Activated naive CD4-positive, alpha-beta T cell (primary cell): ENCODE results near the gene UBA6.
"Not testable (repeated sequence)": the region's sequence is repeated elsewhere in the genome, so short reads cannot be mapped to it uniquely, and the experiment has no call there.

Experiments used
- DNase-seq, 4 experiments: peaks; one replicate each; lab custom pipeline; 2025; lab: John Stamatoyannopoulos, UW

UBA6 gene

DNA sequence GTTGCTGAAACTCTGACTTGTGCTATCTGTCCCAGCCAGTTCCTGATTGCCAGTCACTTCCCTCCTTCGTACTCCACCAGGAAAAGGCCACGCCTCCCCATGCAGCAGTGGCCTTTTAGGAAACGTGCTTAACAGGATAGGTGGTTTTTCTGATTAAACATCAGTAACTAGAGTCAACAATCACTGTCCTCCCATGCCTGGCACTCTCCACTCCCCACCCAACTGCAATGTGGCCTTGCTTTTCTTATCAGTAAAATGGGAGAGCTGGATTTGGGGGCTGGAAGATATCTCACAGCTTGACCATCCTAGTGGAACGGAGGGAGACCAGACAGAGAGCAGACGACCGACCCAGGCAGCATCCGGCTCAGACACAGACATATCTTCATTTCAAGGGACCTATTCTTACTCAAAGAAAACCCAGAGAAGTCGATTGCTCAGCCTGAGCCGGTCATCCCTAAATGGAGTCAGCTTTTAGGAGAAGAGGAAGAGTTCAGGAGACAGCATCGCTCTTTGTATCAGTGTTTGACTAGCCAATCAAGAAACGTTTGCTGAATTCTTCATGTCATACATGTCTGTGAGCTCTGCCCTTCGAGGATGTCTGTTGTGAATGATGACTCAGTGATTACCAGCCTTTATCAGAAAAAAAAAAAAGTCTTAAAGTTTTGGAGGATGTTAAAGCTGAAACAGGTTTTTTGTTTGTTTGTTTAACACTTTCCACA, 12.7 kb upstream of the UBA6 start:
- no peak for DNase-seq

- no peak for DNase-seq
Measured at GRCh38 chr4:67712650-67713528, 11.9 kb upstream of the UBA6 start.

GRCh38 chr4:67712000-67712625, 11.2 kb upstream of the UBA6 start:
- DNase-seq: no peak

DNA sequence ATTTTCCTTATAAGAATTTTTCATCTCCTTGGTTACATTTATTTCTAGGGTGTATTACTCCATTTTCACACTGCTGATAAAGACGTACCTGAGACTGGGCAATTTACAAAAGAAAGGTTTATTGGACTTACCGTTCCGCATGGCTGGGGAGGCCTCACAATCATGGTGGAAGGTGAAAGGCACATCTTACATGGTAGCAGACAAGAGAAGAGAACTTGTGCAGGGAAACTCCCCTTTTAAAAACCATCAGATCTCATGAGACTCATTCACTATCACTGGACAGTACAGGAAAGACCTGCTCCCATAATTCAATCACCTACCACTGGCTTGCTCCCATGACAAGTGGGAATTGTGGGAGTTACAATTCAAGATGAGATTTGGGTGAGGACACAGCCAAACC, 5.7 kb upstream of the UBA6 start:
- DNase-seq: not testable (repeated sequence)

DNA sequence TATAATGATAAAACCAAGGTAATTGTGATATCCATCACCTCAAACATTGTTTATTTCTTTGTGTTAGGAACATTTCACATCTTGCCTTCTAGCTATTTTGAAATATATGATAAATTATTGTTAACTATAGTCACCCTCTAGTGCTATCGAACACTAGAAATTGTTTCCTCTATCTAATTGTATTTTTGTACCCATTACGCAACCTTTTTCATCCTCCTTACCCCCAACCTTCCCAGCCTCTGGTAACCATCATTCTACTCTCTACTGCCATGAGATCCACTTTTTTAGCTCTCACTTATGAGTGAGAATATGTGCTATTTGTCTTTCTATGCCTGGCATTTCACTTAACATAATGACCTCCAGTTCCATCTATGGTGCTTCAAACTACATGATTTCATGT, 3.9 kb upstream of the UBA6 start:
- DNase-seq: no peak

- DNase-seq: no peak
Measured at GRCh38 chr4:67702166-67702565, 1.2 kb upstream of the UBA6 start.

- DNase-seq: no peak
Measured at GRCh38 chr4:67701517-67701850, 529 bp upstream of the UBA6 start.

DNA sequence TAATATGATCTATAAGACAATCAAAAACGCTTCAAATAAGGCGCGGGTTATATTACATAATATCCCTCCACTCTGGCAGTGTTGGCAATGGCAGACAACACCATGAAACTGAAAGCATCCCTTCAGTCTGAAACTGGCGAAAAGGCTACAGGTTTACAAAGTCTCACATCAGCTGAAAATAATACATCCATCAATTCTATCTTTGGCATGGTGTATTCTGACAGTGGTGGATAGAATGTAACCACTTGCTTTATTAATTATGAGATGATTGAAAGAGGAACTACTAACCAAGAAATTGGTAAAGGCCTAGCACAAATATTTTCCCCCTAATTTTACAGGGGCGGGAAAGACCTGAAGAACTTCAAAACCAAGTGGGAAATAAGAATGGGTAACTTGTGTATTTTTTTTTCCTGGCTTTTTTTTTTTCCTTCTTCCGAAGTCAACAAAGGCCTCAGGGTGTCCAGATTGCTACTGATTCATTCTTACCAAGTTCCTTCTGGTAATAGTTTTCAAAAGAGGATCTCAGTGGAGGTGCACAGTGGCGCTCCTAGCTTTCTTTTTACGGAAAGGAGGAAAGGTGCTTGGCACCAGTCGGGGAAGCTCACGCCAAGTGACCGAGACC, 728 bp downstream of the UBA6 start:
- no peak for DNase-seq

DNA sequence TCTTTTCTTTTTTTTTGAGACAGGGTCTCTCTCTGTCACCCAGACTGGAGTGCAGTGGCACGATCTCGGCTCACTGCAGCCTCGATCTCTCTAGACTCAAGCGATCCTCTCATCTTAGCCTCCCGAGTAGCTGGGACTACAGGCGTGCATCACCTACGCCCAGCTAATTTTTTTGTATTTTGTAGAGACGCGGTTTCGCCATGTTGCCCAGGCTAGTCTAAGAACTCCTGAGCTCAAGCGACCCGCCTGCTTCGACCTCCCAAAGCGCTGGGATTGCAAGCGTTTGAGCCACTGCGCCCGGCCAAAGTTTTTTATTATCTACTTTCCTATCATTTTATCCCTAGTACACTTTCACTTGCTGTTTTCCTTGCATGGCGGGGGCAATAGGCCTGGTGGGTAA, 1.4 kb downstream of the UBA6 start:
- DNase-seq: no peak

DNA sequence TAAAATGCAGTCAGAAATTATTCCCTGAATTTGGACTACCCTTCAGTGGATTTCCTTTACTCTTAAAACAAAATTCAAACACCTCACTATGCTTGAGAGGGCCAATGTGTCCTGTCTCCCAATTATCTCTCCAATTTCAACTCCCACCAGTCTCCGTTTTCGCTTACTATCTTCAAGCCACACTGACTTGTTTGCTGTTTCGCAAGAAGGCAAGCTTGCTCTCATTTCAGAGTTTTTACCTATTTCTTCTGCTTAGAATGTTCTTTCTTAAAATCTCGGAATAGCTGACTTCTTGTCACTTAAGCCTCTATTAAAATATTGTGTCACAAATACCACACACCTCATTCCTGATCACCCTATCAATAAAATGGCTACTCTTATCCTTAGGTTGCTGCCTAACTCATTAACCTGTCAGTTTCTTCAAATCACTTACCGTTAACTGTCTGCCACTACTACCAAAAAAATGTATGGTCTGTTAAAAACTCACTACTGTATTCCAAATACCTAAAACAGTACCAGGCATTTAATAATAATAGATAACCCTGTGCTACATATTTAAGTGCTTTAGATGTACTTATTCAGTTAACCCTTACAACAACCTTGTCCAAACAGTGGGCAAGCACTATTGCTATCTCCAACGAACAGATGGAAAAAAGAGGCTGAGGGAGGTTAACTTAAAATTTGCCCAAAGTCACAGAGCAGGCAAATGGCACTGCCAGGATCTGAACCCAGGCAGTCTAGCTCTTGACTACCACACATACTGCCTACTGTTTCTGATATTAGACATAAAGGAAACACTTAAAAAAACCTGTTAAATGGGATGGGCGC, 2.9 kb downstream of the UBA6 start:
- DNase-seq: no peak

- no peak for DNase-seq
Measured at GRCh38 chr4:67696061-67696460, 4.9 kb downstream of the UBA6 start.

GRCh38 chr4:67694662-67695061, 6.3 kb downstream of the UBA6 start:
- no peak for DNase-seq

DNA sequence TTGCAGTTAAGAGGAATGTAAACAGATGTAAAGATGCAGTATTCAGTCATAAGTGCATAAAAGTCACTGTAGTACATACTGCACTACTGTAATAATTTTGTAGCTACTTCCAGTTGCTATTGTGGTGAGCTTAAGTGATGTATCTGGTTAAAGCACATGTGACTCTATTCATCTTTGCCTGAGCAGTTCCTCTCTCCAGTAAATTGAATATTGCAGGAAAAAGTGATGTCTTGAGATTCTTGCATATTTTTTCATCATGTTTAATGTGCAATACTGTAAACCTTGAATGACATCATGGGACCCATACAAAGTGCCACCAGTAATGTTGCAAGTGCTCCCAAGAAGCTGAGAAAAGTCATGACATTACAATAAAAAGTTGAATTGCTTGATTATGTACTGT, 9.6 kb downstream of the UBA6 start:
- no peak for DNase-seq

- no peak for DNase-seq
Measured at GRCh38 chr4:67687636-67688035, 13.3 kb downstream of the UBA6 start.

DNA sequence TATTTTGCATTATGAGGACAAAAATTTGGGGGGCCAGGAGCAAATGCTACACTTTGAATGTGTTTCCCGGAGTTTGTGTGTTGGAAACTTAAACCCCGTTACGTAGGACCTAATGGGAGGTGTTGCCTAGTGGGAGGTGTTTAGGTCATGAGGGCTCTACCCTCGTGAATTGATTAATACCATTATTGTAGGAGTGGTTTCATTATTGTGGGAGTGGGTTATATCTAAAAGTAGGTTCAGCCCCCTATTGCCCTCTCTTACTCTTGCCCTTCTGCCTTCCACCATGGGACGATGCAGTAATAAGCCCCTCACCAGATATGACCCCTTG, 15.5 kb downstream of the UBA6 start:
- no peak for DNase-seq

DNA sequence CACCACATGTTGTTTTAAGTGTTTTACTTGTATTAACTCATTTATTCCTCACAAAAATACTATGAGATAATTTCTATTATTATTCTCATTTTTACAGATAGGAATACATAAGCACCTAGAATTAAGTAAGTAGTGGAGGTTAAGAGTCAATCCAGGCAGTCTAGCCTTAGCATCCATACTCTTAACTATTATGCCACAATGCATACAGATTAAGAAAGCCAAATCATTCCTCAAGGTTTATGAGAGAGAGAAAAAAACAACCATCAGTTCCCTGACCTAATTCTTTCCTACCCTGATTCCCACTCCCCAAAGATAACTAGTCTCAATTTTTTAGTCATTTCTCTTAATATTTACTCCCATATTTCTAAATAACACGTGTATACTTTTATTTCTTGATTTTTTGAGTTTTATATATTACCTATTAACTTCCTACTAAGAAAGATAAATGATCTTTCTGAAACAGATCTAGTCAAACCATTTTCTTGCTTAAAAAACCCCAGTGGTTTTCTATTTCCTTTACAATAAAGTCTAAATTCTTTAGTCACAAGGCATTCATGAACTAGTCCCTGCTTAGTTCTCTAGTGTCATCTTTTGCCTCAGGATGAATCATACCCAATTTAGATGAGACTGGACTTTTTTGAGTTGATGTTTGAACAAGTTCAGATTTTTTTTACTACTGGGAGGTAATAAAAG, 16.0 kb downstream of the UBA6 start:
- no peak for DNase-seq

DNA sequence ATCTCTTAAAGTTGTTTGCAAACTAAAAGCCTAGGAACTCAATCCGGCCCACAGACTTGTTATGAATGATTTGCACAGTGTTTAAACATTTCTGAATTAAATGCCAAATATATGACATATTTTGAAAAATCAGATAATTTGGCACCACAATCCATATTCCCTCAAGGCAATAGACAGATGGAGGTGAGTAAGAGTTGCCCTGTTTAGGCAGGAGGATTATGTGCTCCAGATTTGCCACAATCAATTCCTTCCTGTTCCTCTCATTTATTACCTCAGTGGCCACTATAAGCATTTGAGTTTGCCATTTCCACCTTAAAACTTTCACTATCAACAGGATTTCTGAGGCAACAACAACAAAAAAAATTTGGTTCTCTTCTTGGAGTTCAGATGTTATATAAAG, 18.7 kb downstream of the UBA6 start:
- DNase-seq: no peak

DNA sequence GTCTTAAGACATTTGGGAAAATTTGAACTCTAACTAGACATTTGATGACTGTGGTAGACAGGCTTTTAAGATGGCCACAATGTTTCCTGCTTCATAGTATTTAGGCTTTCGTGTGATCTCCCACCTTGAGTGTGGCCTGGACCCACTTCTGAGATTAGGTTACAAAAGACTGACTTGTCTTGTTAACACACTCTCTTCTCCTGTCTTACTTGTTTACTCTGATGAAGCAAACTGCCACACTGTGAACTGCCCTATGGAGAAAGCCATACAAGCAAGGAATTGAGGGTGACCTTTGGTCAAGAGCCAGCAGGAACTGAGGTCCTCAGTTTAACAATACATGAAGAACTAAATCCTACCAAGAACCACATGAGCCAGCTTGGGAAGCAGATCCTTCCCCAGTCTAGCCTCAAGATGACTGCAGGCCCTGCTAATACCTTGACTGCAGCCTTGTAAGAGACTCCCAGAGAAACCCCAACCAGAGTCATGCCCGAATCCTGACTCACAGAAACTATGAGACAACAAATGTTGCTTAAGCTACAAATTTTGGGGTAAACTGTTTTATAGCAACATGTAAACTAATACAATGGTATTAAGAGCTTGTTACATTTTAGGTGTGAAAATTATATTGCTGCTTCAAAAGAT, 20.3 kb downstream of the UBA6 start:
- DNase-seq: no peak

- no peak for DNase-seq
Measured at GRCh38 chr4:67678612-67679011, 22.3 kb downstream of the UBA6 start.

DNA sequence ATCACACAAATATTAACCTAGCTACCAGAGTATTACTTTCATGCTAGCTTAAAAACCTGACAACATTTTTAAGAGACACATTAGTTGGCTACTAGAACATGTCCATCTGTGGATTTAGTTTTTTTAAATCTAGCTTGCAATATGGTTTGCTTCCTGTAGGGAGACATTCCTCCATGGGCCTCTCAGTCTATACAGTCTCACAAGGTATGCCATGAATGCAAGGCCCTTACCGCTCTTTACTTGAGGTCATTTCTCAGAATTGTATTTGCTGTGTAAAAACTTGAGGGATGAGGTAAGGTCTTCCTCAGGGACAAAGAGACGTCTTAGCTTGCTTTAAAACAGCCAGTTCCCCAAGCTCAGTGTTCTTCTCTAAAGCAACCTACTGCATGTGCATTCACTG, 26.9 kb downstream of the UBA6 start:
- no peak for DNase-seq

- DNase-seq: no peak
Measured at GRCh38 chr4:67668315-67668714, 32.6 kb downstream of the UBA6 start.
